Measurements from ENCODE around the gene TXNDC9.

GRCh38 chr2:99278793-99279291 is 57.3 kb downstream of the TXNDC9 start:
- no peak for TF ChIP-seq FOXM1 (IDR thresholded peaks at IDR 0.05; ENCODE audit: borderline replicate concordance)
- TF ChIP-seq FOXA1 (IDR thresholded peaks at IDR 0.05): no peak
- TF ChIP-seq SUZ12 (IDR thresholded peaks at IDR 0.05): no peak
- TF ChIP-seq L3MBTL2 (conservative IDR thresholded peaks at IDR 0.05): no peak
- TF ChIP-seq ARNT (IDR thresholded peaks at IDR 0.05): no peak
- TF ChIP-seq SP1 (IDR thresholded peaks at IDR 0.05): no peak
- no peak for TF ChIP-seq BHLHE40 (IDR thresholded peaks at IDR 0.05; ENCODE audit: borderline replicate concordance)
- no peak for TF ChIP-seq ELF4 (IDR thresholded peaks at IDR 0.05)
- no peak for TF ChIP-seq NFRKB (IDR thresholded peaks at IDR 0.05)
- TF ChIP-seq, protein P1, sequence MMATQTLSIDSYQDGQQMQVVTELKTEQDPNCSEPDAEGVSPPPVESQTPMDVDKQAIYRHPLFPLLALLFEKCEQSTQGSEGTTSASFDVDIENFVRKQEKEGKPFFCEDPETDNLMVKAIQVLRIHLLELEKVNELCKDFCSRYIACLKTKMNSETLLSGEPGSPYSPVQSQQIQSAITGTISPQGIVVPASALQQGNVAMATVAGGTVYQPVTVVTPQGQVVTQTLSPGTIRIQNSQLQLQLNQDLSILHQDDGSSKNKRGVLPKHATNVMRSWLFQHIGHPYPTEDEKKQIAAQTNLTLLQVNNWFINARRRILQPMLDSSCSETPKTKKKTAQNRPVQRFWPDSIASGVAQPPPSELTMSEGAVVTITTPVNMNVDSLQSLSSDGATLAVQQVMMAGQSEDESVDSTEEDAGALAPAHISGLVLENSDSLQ (IDR thresholded peaks at IDR 0.05): no peak
